Endothelial cell of umbilical vein (primary cell): ENCODE data around the gene AGBL4. TPM values are rescaled to one million over a fixed set of nuclear protein-coding genes. Genes with fewer than 3 reads are reported as not detected.

Experiments
- BruUV-seq: library from RNA; stranded (reverse); fragments of 400-500 nt; replicated peaks from 2 replicates; lab custom pipeline; 2021; lab: Mats Ljungman, UMichigan
- CTCF ChIA-PET: fragments of 300-600, 350-600 bp; sonication (Branson Sonifier 250); formaldehyde crosslinking; loops from one replicate; lab custom pipeline; 2021; ENCODE audit warnings: antibody characterized with exemption, inconsistent platforms; lab: Charles Lee
- POLR2A ChIA-PET: fragments of 300-600, 350-600 bp; sonication (Branson Sonifier 250); formaldehyde crosslinking; loops from one replicate; lab custom pipeline; 2021; ENCODE audit warnings: antibody characterized with exemption, inconsistent platforms; lab: Charles Lee
- DNase-seq: peaks from one replicate; pipeline ENCODE4 v3.0.0-alpha.2; 2011; ENCODE audit warnings: low read depth, low spot score
- FAIRE-seq: peaks from 2 replicates; lab custom pipeline; 2011; peaks lifted over from hg19 to GRCh38; lab: Jason Lieb, UNC
- H2AFZ ChIP-seq: 2 replicates; pipeline ENCODE4 v1.6.0; 2012; ENCODE audit warnings: low read depth, low read length, control low read depth, inconsistent platforms
- H3K27ac ChIP-seq: 2 replicates; pipeline ENCODE4 v1.5.1; 2011; ENCODE audit warnings: low read depth, mild to moderate bottlenecking, control low read depth, low read length, moderate library complexity; ENCODE audit not compliant: insufficient read depth
- H3K27me3 ChIP-seq, 2 experiments: 2 replicates each; pipeline versions ENCODE4 v1.6.0 to v1.6.1; 2011; ENCODE audit warnings: low read length in 2 of 2, mixed read lengths in 1 of 2; ENCODE audit not compliant: control insufficient read depth in 2 of 2, insufficient read depth in 2 of 2
- H3K36me3 ChIP-seq, 2 experiments: 2 replicates in 1 of 2; 3 replicates in 1 of 2; pipeline ENCODE4 v1.5.1; 2011; ENCODE audit warnings: low read length in 2 of 2, mild to moderate bottlenecking in 1 of 2, moderate library complexity in 1 of 2; ENCODE audit not compliant: control insufficient read depth in 2 of 2, insufficient read depth in 2 of 2; ENCODE audit errors: extremely low read depth in 1 of 2
- H3K4me1 ChIP-seq: 3 replicates; pipeline ENCODE4 v1.5.1; 2011; ENCODE audit warnings: mild to moderate bottlenecking, low read length; ENCODE audit not compliant: control insufficient read depth, insufficient read depth; ENCODE audit errors: extremely low read depth
- H3K4me2 ChIP-seq: 2 replicates; pipeline ENCODE4 v1.6.1; 2011; ENCODE audit warnings: low read length, control low read depth, mixed read lengths; ENCODE audit not compliant: insufficient read depth
- H3K4me3 ChIP-seq, 3 experiments: fragments of 200-600 bp in 1 of 3; sonication (generic), shearing (Covaris generic) in 1 of 3; replicated peaks in 1 of 3; 2 replicates each; pipeline ENCODE4 v1.5.1; 2011 to 2016; ENCODE audit warnings: control low read depth in 3 of 3, low read length in 3 of 3, mild to moderate bottlenecking in 2 of 3, inconsistent platforms in 1 of 3, low read depth in 1 of 3, moderate library complexity in 1 of 3; ENCODE audit not compliant: insufficient read depth in 1 of 3
- H3K79me2 ChIP-seq: 2 replicates; pipeline ENCODE4 v1.6.0; 2012; ENCODE audit warnings: low read length, inconsistent platforms; ENCODE audit not compliant: control insufficient read depth, insufficient read depth
- H3K9ac ChIP-seq: replicated peaks from 2 replicates; pipeline ENCODE3; 2011; ENCODE audit warnings: low read length, control low read depth; ENCODE audit not compliant: insufficient read depth; ENCODE audit errors: extremely low read depth
- H3K9me1 ChIP-seq: replicated peaks from 3 replicates; pipeline ENCODE4 v1.6.0; 2011; ENCODE audit warnings: mild to moderate bottlenecking, low read length; ENCODE audit not compliant: control insufficient read depth, insufficient read depth; ENCODE audit errors: extremely low read depth
- H3K9me3 ChIP-seq: replicated peaks from 2 replicates; pipeline ENCODE4 v1.5.1; 2012; ENCODE audit warnings: low read length, inconsistent platforms; ENCODE audit not compliant: control insufficient read depth, insufficient read depth
- H4K20me1 ChIP-seq: replicated peaks from 2 replicates; pipeline ENCODE3; 2011; ENCODE audit warnings: mild to moderate bottlenecking, low read length; ENCODE audit not compliant: control insufficient read depth, insufficient read depth; ENCODE audit errors: extremely low read depth
- EZH2 ChIP-seq: IDR thresholded peaks from 2 replicates; pipeline ENCODE4 v1.6.1; 2012; ENCODE audit warnings: borderline replicate concordance, low read depth, mild to moderate bottlenecking, moderate library complexity, low read length, inconsistent platforms; ENCODE audit not compliant: severe bottlenecking
- FOS ChIP-seq: IDR thresholded peaks from 2 replicates; pipeline ENCODE4 v1.6.1; 2011; ENCODE audit warnings: mild to moderate bottlenecking, low read length, moderate library complexity, borderline replicate concordance; ENCODE audit not compliant: insufficient read depth
- GATA2 ChIP-seq: IDR thresholded peaks from 2 replicates; pipeline ENCODE4 v1.7.0; 2011; ENCODE audit warnings: low read depth, mild to moderate bottlenecking, moderate library complexity, mixed read lengths, low read length; ENCODE audit not compliant: insufficient read length, insufficient read depth
- JUN ChIP-seq: IDR thresholded peaks from 2 replicates; pipeline ENCODE4 v1.6.1; 2011; ENCODE audit warnings: borderline replicate concordance, low read depth; ENCODE audit not compliant: insufficient read length, insufficient read depth
- MYC ChIP-seq: IDR thresholded peaks from one replicate; pipeline ENCODE4 v1.6.1; 2011; ENCODE audit warnings: mild to moderate bottlenecking, low read depth, low read length
- POLR2A ChIP-seq: IDR thresholded peaks from 2 replicates; pipeline ENCODE4 v1.6.1; 2012; ENCODE audit warnings: low read depth, mild to moderate bottlenecking, control low read depth, low read length
- POLR2AphosphoS5 ChIP-seq: IDR thresholded peaks from 2 replicates; pipeline ENCODE4 v1.6.1; 2012; ENCODE audit warnings: low read depth, mild to moderate bottlenecking, control low read depth, low read length, moderate library complexity; ENCODE audit not compliant: insufficient read depth
- dilution Hi-C: fragments of 300-500 bp; cut with MboI; formaldehyde crosslinking; loops from one replicate; pipeline ENCODE4 v1.15.0; 2019; ENCODE audit warnings: low sequenced_read_pairs; ENCODE audit not compliant: extremely low pct_ligation_motif_present
- intact Hi-C: fragments of 100-400 bp; cut with micrococcal nuclease; formaldehyde crosslinking; loops from one replicate; pipeline ENCODE4 v1.10.0; 2022
- polyA plus RNA-seq, 4 experiments: library from polyadenylated mRNA; depleted of rRNA in 3 of 4; stranded (reverse) in 3 of 4; unstranded in 1 of 4; fragments of >200 nt; gene quantifications; 2 replicates each; pipeline versions ENCODE4 v1.2.1 to v1.2.3, GENCODE V29; 2011 to 2012; ENCODE audit warnings: missing spikeins in 1 of 4
- total RNA-seq: library from RNA; stranded (reverse); gene quantifications from 2 replicates; pipeline ENCODE4 v1.2.3, GENCODE V29; 2021
- TF ChIP-seq, protein P1 (sequence below): IDR thresholded peaks from 2 replicates; pipeline ENCODE4 v1.6.1; 2011; ENCODE audit not compliant: insufficient read depth, insufficient read length
- TF ChIP-seq, protein P2 (sequence below), 2 donors: IDR thresholded peaks; 1 replicate in 1 of 2; 2 replicates in 1 of 2; pipeline ENCODE4 v1.5.1; 2011; ENCODE audit warnings: low read length in 2 of 2, mild to moderate bottlenecking in 2 of 2, moderate library complexity in 2 of 2, control low read depth in 1 of 2, inconsistent platforms in 1 of 2, low read depth in 1 of 2; ENCODE audit not compliant: insufficient read depth in 1 of 2; ENCODE audit errors: extremely low read depth in 1 of 2

The AGBL4 gene
- total and polyA plus RNA-seq, 2 donors (not counting 3 experiments of a cell fraction or from before 2014, with no cell fraction given): not detected

DNA sequence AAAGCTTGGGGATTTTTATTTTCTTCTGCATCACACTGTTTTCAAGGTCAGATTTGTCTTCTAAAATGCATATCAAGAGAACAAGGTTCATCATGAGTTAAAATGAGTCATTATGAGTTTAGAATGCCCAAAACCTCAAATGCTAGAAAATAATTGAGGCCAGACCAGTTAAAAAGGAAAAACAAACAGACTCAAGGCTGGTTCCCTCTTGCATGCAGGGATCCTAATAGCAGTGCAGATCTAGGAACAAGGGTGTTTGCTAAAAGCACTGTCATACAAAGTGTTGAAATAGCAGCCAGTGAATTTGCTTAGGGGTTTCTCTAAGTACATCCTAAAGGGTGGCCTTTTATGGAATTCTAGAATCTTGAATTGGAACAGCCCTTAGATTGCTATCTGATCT lies 1262.3 kb downstream of the AGBL4 start:
- BruUV-seq: no TSS peak
- Histone ChIP-seq H2AFZ (no peak overlapping the region), H3K27me3 (no peaks in the 10 kb centered on the region), H3K36me3 (no peaks in the 10 kb centered on the region), H3K79me2 (no peaks in the 10 kb centered on the region), H3K9me1 (no peaks in the 10 kb centered on the region), H4K20me1 (no peaks in the 10 kb centered on the region), H3K9me3 (peaks cover 2% of the 10 kb centered on the region), H3K4me1 (no peaks in the 10 kb centered on the region), H3K9ac (no peak overlapping the region), H3K4me2 (no peak overlapping the region), H3K27ac (no peak overlapping the region), H3K4me3 (no peak overlapping the region)
- intact Hi-C loops: no loop called here
- ChIA-PET POLR2A (no interaction called here), CTCF (no interaction called here)
- TF ChIP-seq, protein P1, sequence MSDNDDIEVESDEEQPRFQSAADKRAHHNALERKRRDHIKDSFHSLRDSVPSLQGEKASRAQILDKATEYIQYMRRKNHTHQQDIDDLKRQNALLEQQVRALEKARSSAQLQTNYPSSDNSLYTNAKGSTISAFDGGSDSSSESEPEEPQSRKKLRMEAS: no peak
- TF ChIP-seq FOS (no peak), POLR2A (no peak), JUN (no peak), GATA2 (no peak), POLR2AphosphoS5 (no peak), MYC (no peak), EZH2 (no peak)
- TF ChIP-seq, protein P2, sequence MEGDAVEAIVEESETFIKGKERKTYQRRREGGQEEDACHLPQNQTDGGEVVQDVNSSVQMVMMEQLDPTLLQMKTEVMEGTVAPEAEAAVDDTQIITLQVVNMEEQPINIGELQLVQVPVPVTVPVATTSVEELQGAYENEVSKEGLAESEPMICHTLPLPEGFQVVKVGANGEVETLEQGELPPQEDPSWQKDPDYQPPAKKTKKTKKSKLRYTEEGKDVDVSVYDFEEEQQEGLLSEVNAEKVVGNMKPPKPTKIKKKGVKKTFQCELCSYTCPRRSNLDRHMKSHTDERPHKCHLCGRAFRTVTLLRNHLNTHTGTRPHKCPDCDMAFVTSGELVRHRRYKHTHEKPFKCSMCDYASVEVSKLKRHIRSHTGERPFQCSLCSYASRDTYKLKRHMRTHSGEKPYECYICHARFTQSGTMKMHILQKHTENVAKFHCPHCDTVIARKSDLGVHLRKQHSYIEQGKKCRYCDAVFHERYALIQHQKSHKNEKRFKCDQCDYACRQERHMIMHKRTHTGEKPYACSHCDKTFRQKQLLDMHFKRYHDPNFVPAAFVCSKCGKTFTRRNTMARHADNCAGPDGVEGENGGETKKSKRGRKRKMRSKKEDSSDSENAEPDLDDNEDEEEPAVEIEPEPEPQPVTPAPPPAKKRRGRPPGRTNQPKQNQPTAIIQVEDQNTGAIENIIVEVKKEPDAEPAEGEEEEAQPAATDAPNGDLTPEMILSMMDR (IDR thresholded peaks at IDR 0.05; ENCODE audit: extremely low read depth in 1 of 2, insufficient read depth in 1 of 2, low read depth in 1 of 2, low read length in 2 of 2): no peak
- DNase-seq (no peak), FAIRE-seq (no peak)
- dilution Hi-C loops: no loop called here
